ENCODE data around the gene NT5C1A. TPM values are rescaled to one million over a fixed set of nuclear protein-coding genes. Genes with fewer than 3 reads are reported as not detected.

Gene NT5C1A
- total RNA-seq, 1 experiment from 2014 or later, result 0.52 TPM

- no peaks in the 10 kb centered on the region for H3K79me2 ChIP-seq (ENCODE audit: low read length)
- H3K4me2 ChIP-seq (ENCODE audit: low read depth, low read length, poor library complexity, severe bottlenecking), result no peak overlapping the region
- no peak overlapping the region for H3K9ac ChIP-seq (ENCODE audit: low read length)
- no peaks in the 10 kb centered on the region for H3K9me3 ChIP-seq (ENCODE audit: low read length)
- peaks cover 16% of the 10 kb centered on the region for H3K4me1 ChIP-seq (ENCODE audit: low read length)
- no peak for DNase-seq
- H2AFZ ChIP-seq (ENCODE audit: low read length), result no peak overlapping the region
- no peak overlapping the region for H3K4me3 ChIP-seq (ENCODE audit: low read length)
- no peak overlapping the region for H3K27ac ChIP-seq (ENCODE audit: low read length)
- H3K27me3 ChIP-seq (ENCODE audit: low read length), result no peaks in the 10 kb centered on the region
- no peaks in the 10 kb centered on the region for H3K9me2 ChIP-seq (replicated peaks; ENCODE audit: insufficient read depth, low read length)
- no peaks in the 10 kb centered on the region for H3K36me3 ChIP-seq (ENCODE audit: insufficient read depth, low read length)
- H4K20me1 ChIP-seq (ENCODE audit: insufficient read depth, low read depth, low read length), result no peaks in the 10 kb centered on the region; the same call in 1 of the 2 replicates
These were observed 43.0 kb downstream of the NT5C1A start for GRCh38 chr1:39628807-39629350.

GRCh38 chr1:39626646-39627045 lies 45.3 kb downstream of the NT5C1A start:
- no peaks in the 10 kb centered on the region for H3K79me2 ChIP-seq (ENCODE audit: low read length)
- H3K9me3 ChIP-seq (ENCODE audit: low read length), result no peaks in the 10 kb centered on the region
- no peak for DNase-seq
- no peak overlapping the region for H3K4me3 ChIP-seq (ENCODE audit: low read length)
- no peak overlapping the region for H3K27ac ChIP-seq (ENCODE audit: low read length)
- no peaks in the 10 kb centered on the region for H3K27me3 ChIP-seq (ENCODE audit: low read length)
- peaks cover 3% of the 10 kb centered on the region; the same call in 1 of the 2 replicates for H4K20me1 ChIP-seq (ENCODE audit: insufficient read depth, low read depth, low read length)
- H3K4me2 ChIP-seq (ENCODE audit: low read depth, low read length, poor library complexity, severe bottlenecking), result no peak overlapping the region
- no peaks in the 10 kb centered on the region for H3K9me2 ChIP-seq (replicated peaks; ENCODE audit: insufficient read depth, low read length)
- H3K9ac ChIP-seq (ENCODE audit: low read length), result no peak overlapping the region
- no peaks in the 10 kb centered on the region for H3K36me3 ChIP-seq (ENCODE audit: insufficient read depth, low read length)
- H3K4me1 ChIP-seq (ENCODE audit: low read length), result peaks cover 16% of the 10 kb centered on the region
- no peak overlapping the region for H2AFZ ChIP-seq (ENCODE audit: low read length)

GRCh38 chr1:39625462-39626273 lies 46.2 kb downstream of the NT5C1A start:
- Histone ChIP-seq H3K9me2 (replicated peaks; ENCODE audit: insufficient read depth, low read length) (no peaks in the 10 kb centered on the region), H3K27ac (ENCODE audit: low read length) (no peak overlapping the region), H3K4me2 (ENCODE audit: low read depth, low read length, poor library complexity, severe bottlenecking) (peak overlapping the region; percentile 44), H3K36me3 (ENCODE audit: insufficient read depth, low read length) (no peaks in the 10 kb centered on the region), H3K9ac (ENCODE audit: low read length) (no peak overlapping the region), H3K27me3 (ENCODE audit: low read length) (no peaks in the 10 kb centered on the region), H2AFZ (ENCODE audit: low read length) (no peak overlapping the region), H3K4me3 (ENCODE audit: low read length) (no peak overlapping the region), H3K4me1 (ENCODE audit: low read length) (peaks cover 16% of the 10 kb centered on the region), H4K20me1 (ENCODE audit: insufficient read depth, low read depth, low read length) (peaks cover 3% of the 10 kb centered on the region; the same call in 1 of the 2 replicates), H3K79me2 (ENCODE audit: low read length) (no peaks in the 10 kb centered on the region), H3K9me3 (ENCODE audit: low read length) (no peaks in the 10 kb centered on the region)
- DNase-seq, result peak; percentile 76

- no peaks in the 10 kb centered on the region for H3K9me2 ChIP-seq (replicated peaks; ENCODE audit: insufficient read depth, low read length)
- no peak overlapping the region for H3K27ac ChIP-seq (ENCODE audit: low read length)
- H3K4me3 ChIP-seq (ENCODE audit: low read length), result no peak overlapping the region
- H2AFZ ChIP-seq (ENCODE audit: low read length), result no peak overlapping the region
- H4K20me1 ChIP-seq (ENCODE audit: insufficient read depth, low read depth, low read length), result peaks cover 3% of the 10 kb centered on the region; the same call in 1 of the 2 replicates
- H3K9ac ChIP-seq (ENCODE audit: low read length), result no peak overlapping the region
- peak overlapping the region; percentile 44 for H3K4me2 ChIP-seq (ENCODE audit: low read depth, low read length, poor library complexity, severe bottlenecking)
- H3K4me1 ChIP-seq (ENCODE audit: low read length), result peaks cover 16% of the 10 kb centered on the region
- no peaks in the 10 kb centered on the region for H3K79me2 ChIP-seq (ENCODE audit: low read length)
- H3K27me3 ChIP-seq (ENCODE audit: low read length), result no peaks in the 10 kb centered on the region
- no peaks in the 10 kb centered on the region for H3K9me3 ChIP-seq (ENCODE audit: low read length)
- H3K36me3 ChIP-seq (ENCODE audit: insufficient read depth, low read length), result no peaks in the 10 kb centered on the region
- no peak for DNase-seq
These were observed 46.9 kb downstream of the NT5C1A start for GRCh38 chr1:39625009-39625408.

GRCh38 chr1:39623053-39623452 lies 48.9 kb downstream of the NT5C1A start:
- Histone ChIP-seq H3K79me2 (ENCODE audit: low read length) (no peaks in the 10 kb centered on the region), H3K9me2 (replicated peaks; ENCODE audit: insufficient read depth, low read length) (no peaks in the 10 kb centered on the region), H2AFZ (ENCODE audit: low read length) (no peak overlapping the region), H3K27me3 (ENCODE audit: low read length) (no peaks in the 10 kb centered on the region), H3K4me3 (ENCODE audit: low read length) (no peak overlapping the region), H3K36me3 (ENCODE audit: insufficient read depth, low read length) (no peaks in the 10 kb centered on the region), H3K4me2 (ENCODE audit: low read depth, low read length, poor library complexity, severe bottlenecking) (no peak overlapping the region), H3K9me3 (ENCODE audit: low read length) (no peaks in the 10 kb centered on the region), H3K9ac (ENCODE audit: low read length) (no peak overlapping the region), H4K20me1 (ENCODE audit: insufficient read depth, low read depth, low read length) (peaks cover 3% of the 10 kb centered on the region; the same call in 1 of the 2 replicates), H3K4me1 (ENCODE audit: low read length) (peaks cover 16% of the 10 kb centered on the region), H3K27ac (ENCODE audit: low read length) (no peak overlapping the region)
- no peak for DNase-seq

- Histone ChIP-seq H4K20me1 (ENCODE audit: insufficient read depth, low read depth, low read length) (peaks cover 3% of the 10 kb centered on the region; the same call in 1 of the 2 replicates), H3K79me2 (ENCODE audit: low read length) (no peaks in the 10 kb centered on the region), H3K27me3 (ENCODE audit: low read length) (no peaks in the 10 kb centered on the region), H3K27ac (ENCODE audit: low read length) (no peak overlapping the region), H3K9ac (ENCODE audit: low read length) (no peak overlapping the region), H3K36me3 (ENCODE audit: insufficient read depth, low read length) (no peaks in the 10 kb centered on the region), H3K4me3 (ENCODE audit: low read length) (no peak overlapping the region), H3K4me1 (ENCODE audit: low read length) (peaks cover 16% of the 10 kb centered on the region), H3K4me2 (ENCODE audit: low read depth, low read length, poor library complexity, severe bottlenecking) (no peak overlapping the region), H3K9me3 (ENCODE audit: low read length) (no peaks in the 10 kb centered on the region), H2AFZ (ENCODE audit: low read length) (no peak overlapping the region), H3K9me2 (replicated peaks; ENCODE audit: insufficient read depth, low read length) (no peaks in the 10 kb centered on the region)
- DNase-seq, result no peak
These were observed 49.5 kb downstream of the NT5C1A start for GRCh38 chr1:39622427-39622826.

GRCh38 chr1:39620659-39621165 lies 51.2 kb downstream of the NT5C1A start:
- H3K9ac ChIP-seq (ENCODE audit: low read length), result no peak overlapping the region
- H3K9me2 ChIP-seq (replicated peaks; ENCODE audit: insufficient read depth, low read length), result no peaks in the 10 kb centered on the region
- H3K4me3 ChIP-seq (ENCODE audit: low read length), result no peak overlapping the region
- H3K27ac ChIP-seq (ENCODE audit: low read length), result no peak overlapping the region
- H3K36me3 ChIP-seq (ENCODE audit: insufficient read depth, low read length), result no peaks in the 10 kb centered on the region
- no peak overlapping the region for H3K4me2 ChIP-seq (ENCODE audit: low read depth, low read length, poor library complexity, severe bottlenecking)
- H3K27me3 ChIP-seq (ENCODE audit: low read length), result no peaks in the 10 kb centered on the region
- no peak for DNase-seq
- no peaks in the 10 kb centered on the region for H3K9me3 ChIP-seq (ENCODE audit: low read length)
- H4K20me1 ChIP-seq (ENCODE audit: insufficient read depth, low read depth, low read length), result peaks cover 3% of the 10 kb centered on the region; the same call in 1 of the 2 replicates
- H3K79me2 ChIP-seq (ENCODE audit: low read length), result no peaks in the 10 kb centered on the region
- no peak overlapping the region for H2AFZ ChIP-seq (ENCODE audit: low read length)
- H3K4me1 ChIP-seq (ENCODE audit: low read length), result peaks cover 12% of the 10 kb centered on the region

GRCh38 chr1:39617488-39618049 lies 54.3 kb downstream of the NT5C1A start:
- Histone ChIP-seq H3K9ac (ENCODE audit: low read length) (no peak overlapping the region), H3K4me1 (ENCODE audit: low read length) (no peaks in the 10 kb centered on the region), H3K79me2 (ENCODE audit: low read length) (no peaks in the 10 kb centered on the region), H2AFZ (ENCODE audit: low read length) (no peak overlapping the region), H3K4me3 (ENCODE audit: low read length) (no peak overlapping the region), H3K27me3 (ENCODE audit: low read length) (no peaks in the 10 kb centered on the region), H3K27ac (ENCODE audit: low read length) (no peak overlapping the region), H3K36me3 (ENCODE audit: insufficient read depth, low read length) (no peaks in the 10 kb centered on the region), H3K9me3 (ENCODE audit: low read length) (no peaks in the 10 kb centered on the region), H4K20me1 (ENCODE audit: insufficient read depth, low read depth, low read length) (no peaks in the 10 kb centered on the region), H3K9me2 (replicated peaks; ENCODE audit: insufficient read depth, low read length) (no peaks in the 10 kb centered on the region), H3K4me2 (ENCODE audit: low read depth, low read length, poor library complexity, severe bottlenecking) (no peak overlapping the region)
- DNase-seq, result no peak

Data from Karpas-422 (cell line).